ENCODE data around the gene UNC5C. TPM values are rescaled to one million over a fixed set of nuclear protein-coding genes. Genes with fewer than 3 reads are reported as not detected.

Gene UNC5C
- total and polyA plus RNA-seq, 2 of the 8 experiments (the other 6 are each of a cell fraction or from before 2014, with no cell fraction given) = 0.30 to 1.3 TPM

GRCh38 chr4:95545546-95545945 is 3.2 kb downstream of the UNC5C start:
- Histone ChIP-seq H2AK5ac (ENCODE audit: low read depth, low read length) (no peak overlapping the region), H3K4me3 (ENCODE audit: extremely low read depth in 1 of 4, insufficient read depth in 2 of 4, low read depth in 3 of 4, low read length in 4 of 4) (no peak overlapping the region), H3K18ac (ENCODE audit: extremely low read depth, low read length) (no peak overlapping the region), H2BK12ac (ENCODE audit: low read depth, low read length) (no peak overlapping the region), H4K20me1 (replicated peaks in 1 of 2; ENCODE audit: control insufficient read depth in 1 of 2, insufficient read depth in 2 of 2, low read length in 2 of 2) (no peaks in the 10 kb centered on the region), H2AFZ (ENCODE audit: low read length) (no peak overlapping the region), H2BK20ac (ENCODE audit: low read length) (no peak overlapping the region), H3K4me2 (ENCODE audit: insufficient read depth in 1 of 2, low read depth in 2 of 2, low read length in 2 of 2) (no peak overlapping the region), H3K79me1 (ENCODE audit: low read depth, low read length) (no peaks in the 10 kb centered on the region), H3K36me3 (ENCODE audit: control insufficient read depth in 2 of 4, insufficient read depth in 4 of 4, low read length in 3 of 4) (no peaks in the 10 kb centered on the region), H3K79me2 (ENCODE audit: control insufficient read depth in 1 of 2, insufficient read depth in 2 of 2, low read length in 2 of 2) (no peaks in the 10 kb centered on the region), H3K14ac (ENCODE audit: insufficient read length) (no peak overlapping the region), H3K9ac (replicated peaks in 1 of 4; ENCODE audit: extremely low read depth in 1 of 4, low read depth in 3 of 4, low read length in 3 of 4) (no peak overlapping the region), H3K4ac (replicated peaks; ENCODE audit: insufficient read length, low read depth, low read length) (no peak overlapping the region), H2BK5ac (ENCODE audit: low read depth, low read length) (no peak overlapping the region), H3K27me3 (replicated peaks in 1 of 4; ENCODE audit: control insufficient read depth in 3 of 4, extremely low read depth in 1 of 4, insufficient read depth in 3 of 4, low read length in 3 of 4) (peaks cover 7 to 50% (median 29%) of the 10 kb centered on the region in 4 experiments; a peak in 6 of 7 replicates), H3K23ac (ENCODE audit: insufficient read length) (no peak overlapping the region), H4K5ac (ENCODE audit: insufficient read length, low read depth, low read length) (no peak overlapping the region), H3K9me3 (ENCODE audit: insufficient read depth in 2 of 2, low read depth in 1 of 2, low read length in 1 of 2) (no peaks in the 10 kb centered on the region), H4K91ac (replicated peaks; ENCODE audit: insufficient read length, low read length) (no peak overlapping the region), H2BK15ac (ENCODE audit: low read length) (no peak overlapping the region), H4K8ac (ENCODE audit: extremely low read depth, insufficient read depth, low read length) (no peak overlapping the region), H3K23me2 (ENCODE audit: low read depth, low read length) (peaks cover 24% of the 10 kb centered on the region), H3K27ac (ENCODE audit: low read depth, low read length) (no peak overlapping the region), H3K4me1 (replicated peaks in 1 of 4; ENCODE audit: control insufficient read depth in 3 of 4, insufficient read depth in 4 of 4, low read length in 3 of 4) (peaks cover 0 to 2% (median 2%) of the 10 kb centered on the region in 4 experiments; a peak in 2 of 7 replicates), H3K56ac (replicated peaks; ENCODE audit: insufficient read length, low read depth, low read length) (no peak overlapping the region), H2BK120ac (replicated peaks; ENCODE audit: low read depth, low read length) (no peak overlapping the region)
- no peak for DNase-seq (ENCODE audit: low read depth in 1 of 2, low spot score in 2 of 2)
- POLR2A ChIA-PET (ENCODE audit: partially characterized antibody) = no interaction called here
- FAIRE-seq = no peak
- CTCF ChIA-PET (ENCODE audit: partially characterized antibody) = interaction anchor here (0.6 to 8.9 kb wide), 7 partner anchors 16 to 1310 kb away, joined by 4 to 52 read pairs (median 5); no protein-coding TSS in a partner anchor
- 97% methylated on average over 6 of the region's 6 CpGs; no CpG with 5 or more reads in 1 of the 2 experiments for WGBS, 2 experiments (ENCODE audit: extremely low coverage in 1 of 2, insufficient coverage in 1 of 2, insufficient read length in 1 of 2, insufficient replicate concordance in 2 of 2, low coverage in 1 of 2, low lambda C conversion rate in 2 of 2, missing lambda C conversion rate in 1 of 2)
